NT2/D1 (cell line): Measurements from ENCODE around the gene FOXS1.

Source experiments
- SUZ12 ChIP-seq: IDR thresholded peaks from 2 replicates; pipeline ENCODE4 v1.6.1; 2011; ENCODE audit not compliant: insufficient read length, insufficient read depth; ENCODE audit errors: extremely low read depth
- YY1 ChIP-seq: IDR thresholded peaks from 2 replicates; pipeline ENCODE4 v1.6.1; 2011; ENCODE audit not compliant: insufficient read length, insufficient read depth
- ZNF274 ChIP-seq: IDR thresholded peaks from 2 replicates; pipeline ENCODE4 v1.6.1; 2011; ENCODE audit warnings: mild to moderate bottlenecking, low read depth, low read length

- TF ChIP-seq YY1 (no peak), ZNF274 (no peak), SUZ12 (no peak)
Measured at GRCh38 chr20:31818376-31818908, 27.0 kb downstream of the FOXS1 start.
